Measurements from ENCODE around the gene FBXW8.

DNA sequence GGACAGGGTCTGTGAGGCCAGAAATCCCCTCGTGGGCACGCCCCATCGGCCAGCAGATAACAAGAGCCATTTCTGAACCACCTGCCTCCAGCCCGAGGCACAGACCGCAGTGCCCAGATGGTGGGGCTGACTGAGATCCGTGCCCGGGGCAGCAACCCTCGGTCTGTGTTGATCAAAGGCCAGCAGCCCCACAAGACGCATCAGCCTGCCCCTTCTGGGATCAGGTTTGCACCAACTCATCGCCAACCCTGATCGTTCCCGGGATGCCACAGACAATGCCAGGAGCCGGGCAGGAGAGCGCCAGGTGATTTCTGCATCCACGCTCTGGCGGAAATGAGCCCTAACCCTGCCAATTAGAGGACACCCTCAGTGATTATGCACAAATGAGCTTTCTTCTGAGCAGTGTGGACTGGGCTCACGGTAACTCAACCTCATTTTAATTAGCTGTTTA lies 124.0 kb downstream of the FBXW8 start:
- TF ChIP-seq, protein P1, sequence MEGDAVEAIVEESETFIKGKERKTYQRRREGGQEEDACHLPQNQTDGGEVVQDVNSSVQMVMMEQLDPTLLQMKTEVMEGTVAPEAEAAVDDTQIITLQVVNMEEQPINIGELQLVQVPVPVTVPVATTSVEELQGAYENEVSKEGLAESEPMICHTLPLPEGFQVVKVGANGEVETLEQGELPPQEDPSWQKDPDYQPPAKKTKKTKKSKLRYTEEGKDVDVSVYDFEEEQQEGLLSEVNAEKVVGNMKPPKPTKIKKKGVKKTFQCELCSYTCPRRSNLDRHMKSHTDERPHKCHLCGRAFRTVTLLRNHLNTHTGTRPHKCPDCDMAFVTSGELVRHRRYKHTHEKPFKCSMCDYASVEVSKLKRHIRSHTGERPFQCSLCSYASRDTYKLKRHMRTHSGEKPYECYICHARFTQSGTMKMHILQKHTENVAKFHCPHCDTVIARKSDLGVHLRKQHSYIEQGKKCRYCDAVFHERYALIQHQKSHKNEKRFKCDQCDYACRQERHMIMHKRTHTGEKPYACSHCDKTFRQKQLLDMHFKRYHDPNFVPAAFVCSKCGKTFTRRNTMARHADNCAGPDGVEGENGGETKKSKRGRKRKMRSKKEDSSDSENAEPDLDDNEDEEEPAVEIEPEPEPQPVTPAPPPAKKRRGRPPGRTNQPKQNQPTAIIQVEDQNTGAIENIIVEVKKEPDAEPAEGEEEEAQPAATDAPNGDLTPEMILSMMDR (IDR thresholded peaks at IDR 0.05): no peak
- TF ChIP-seq, protein P2, sequence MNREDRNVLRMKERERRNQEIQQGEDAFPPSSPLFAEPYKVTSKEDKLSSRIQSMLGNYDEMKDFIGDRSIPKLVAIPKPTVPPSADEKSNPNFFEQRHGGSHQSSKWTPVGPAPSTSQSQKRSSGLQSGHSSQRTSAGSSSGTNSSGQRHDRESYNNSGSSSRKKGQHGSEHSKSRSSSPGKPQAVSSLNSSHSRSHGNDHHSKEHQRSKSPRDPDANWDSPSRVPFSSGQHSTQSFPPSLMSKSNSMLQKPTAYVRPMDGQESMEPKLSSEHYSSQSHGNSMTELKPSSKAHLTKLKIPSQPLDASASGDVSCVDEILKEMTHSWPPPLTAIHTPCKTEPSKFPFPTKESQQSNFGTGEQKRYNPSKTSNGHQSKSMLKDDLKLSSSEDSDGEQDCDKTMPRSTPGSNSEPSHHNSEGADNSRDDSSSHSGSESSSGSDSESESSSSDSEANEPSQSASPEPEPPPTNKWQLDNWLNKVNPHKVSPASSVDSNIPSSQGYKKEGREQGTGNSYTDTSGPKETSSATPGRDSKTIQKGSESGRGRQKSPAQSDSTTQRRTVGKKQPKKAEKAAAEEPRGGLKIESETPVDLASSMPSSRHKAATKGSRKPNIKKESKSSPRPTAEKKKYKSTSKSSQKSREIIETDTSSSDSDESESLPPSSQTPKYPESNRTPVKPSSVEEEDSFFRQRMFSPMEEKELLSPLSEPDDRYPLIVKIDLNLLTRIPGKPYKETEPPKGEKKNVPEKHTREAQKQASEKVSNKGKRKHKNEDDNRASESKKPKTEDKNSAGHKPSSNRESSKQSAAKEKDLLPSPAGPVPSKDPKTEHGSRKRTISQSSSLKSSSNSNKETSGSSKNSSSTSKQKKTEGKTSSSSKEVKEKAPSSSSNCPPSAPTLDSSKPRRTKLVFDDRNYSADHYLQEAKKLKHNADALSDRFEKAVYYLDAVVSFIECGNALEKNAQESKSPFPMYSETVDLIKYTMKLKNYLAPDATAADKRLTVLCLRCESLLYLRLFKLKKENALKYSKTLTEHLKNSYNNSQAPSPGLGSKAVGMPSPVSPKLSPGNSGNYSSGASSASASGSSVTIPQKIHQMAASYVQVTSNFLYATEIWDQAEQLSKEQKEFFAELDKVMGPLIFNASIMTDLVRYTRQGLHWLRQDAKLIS (CRISPR knock-in tag; IDR thresholded peaks at IDR 0.05; ENCODE audit: borderline replicate concordance): no peak
- TF ChIP-seq, protein P3, sequence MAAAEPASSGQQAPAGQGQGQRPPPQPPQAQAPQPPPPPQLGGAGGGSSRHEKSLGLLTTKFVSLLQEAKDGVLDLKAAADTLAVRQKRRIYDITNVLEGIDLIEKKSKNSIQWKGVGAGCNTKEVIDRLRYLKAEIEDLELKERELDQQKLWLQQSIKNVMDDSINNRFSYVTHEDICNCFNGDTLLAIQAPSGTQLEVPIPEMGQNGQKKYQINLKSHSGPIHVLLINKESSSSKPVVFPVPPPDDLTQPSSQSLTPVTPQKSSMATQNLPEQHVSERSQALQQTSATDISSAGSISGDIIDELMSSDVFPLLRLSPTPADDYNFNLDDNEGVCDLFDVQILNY (CRISPR knock-in tag; IDR thresholded peaks at IDR 0.05): no peak
- TF ChIP-seq, protein P4, sequence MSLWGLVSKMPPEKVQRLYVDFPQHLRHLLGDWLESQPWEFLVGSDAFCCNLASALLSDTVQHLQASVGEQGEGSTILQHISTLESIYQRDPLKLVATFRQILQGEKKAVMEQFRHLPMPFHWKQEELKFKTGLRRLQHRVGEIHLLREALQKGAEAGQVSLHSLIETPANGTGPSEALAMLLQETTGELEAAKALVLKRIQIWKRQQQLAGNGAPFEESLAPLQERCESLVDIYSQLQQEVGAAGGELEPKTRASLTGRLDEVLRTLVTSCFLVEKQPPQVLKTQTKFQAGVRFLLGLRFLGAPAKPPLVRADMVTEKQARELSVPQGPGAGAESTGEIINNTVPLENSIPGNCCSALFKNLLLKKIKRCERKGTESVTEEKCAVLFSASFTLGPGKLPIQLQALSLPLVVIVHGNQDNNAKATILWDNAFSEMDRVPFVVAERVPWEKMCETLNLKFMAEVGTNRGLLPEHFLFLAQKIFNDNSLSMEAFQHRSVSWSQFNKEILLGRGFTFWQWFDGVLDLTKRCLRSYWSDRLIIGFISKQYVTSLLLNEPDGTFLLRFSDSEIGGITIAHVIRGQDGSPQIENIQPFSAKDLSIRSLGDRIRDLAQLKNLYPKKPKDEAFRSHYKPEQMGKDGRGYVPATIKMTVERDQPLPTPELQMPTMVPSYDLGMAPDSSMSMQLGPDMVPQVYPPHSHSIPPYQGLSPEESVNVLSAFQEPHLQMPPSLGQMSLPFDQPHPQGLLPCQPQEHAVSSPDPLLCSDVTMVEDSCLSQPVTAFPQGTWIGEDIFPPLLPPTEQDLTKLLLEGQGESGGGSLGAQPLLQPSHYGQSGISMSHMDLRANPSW (CRISPR knock-in tag; conservative IDR thresholded peaks at IDR 0.05; ENCODE audit: low read depth): no peak

Data from WTC11 (cell line).